T-cell (primary cell): Measurements from ENCODE around the gene BAZ2B. TPM values are rescaled to one million over a fixed set of nuclear protein-coding genes. Genes with fewer than 3 reads are reported as not detected.

ENCODE experiments used
- ATAC-seq, 4 experiments: fragments of 200-7000 bp in 3 of 4; fragments of 150-1000 bp in 1 of 4; cut with Tn5 transposase; replicated peaks in 1 of 4; 1 replicate in 3 of 4; 2 replicates in 1 of 4; pipeline ENCODE4 v1.10.0; 2021; ENCODE audit warnings: moderate library complexity in 3 of 4, mild to moderate bottlenecking in 2 of 4, moderate number of reproducible peaks in 1 of 4
- CTCF ChIA-PET, 2 donors: fragments of 300-600 bp; sonication (Branson Sonifier 250); formaldehyde crosslinking; loops; one replicate each; lab custom pipeline; 2022; ENCODE audit warnings: antibody characterized with exemption in 2 of 2; lab: Charles Lee
- POLR2A ChIA-PET, 2 donors: fragments of 300-600 bp; sonication (Branson Sonifier 250); formaldehyde crosslinking; loops; one replicate each; lab custom pipeline; 2022; ENCODE audit warnings: antibody characterized with exemption in 2 of 2; lab: Charles Lee
- DNase-seq, 35 experiments: peaks; one replicate each; pipeline versions ENCODE4 v3.0.0 to v3.0.0-alpha.2; 2013 to 2023
- H3K27ac ChIP-seq: one replicate; pipeline ENCODE4 v1.5.1; 2013; ENCODE audit warnings: low read length
- H3K27me3 ChIP-seq, 2 experiments: replicated peaks in 1 of 2; 1 replicate in 1 of 2; 2 replicates in 1 of 2; pipeline versions ENCODE4 v1.6.1 to v1.7.0; 2013; ENCODE audit warnings: low read length in 1 of 2, mixed read lengths in 1 of 2; ENCODE audit not compliant: control insufficient read depth in 2 of 2, insufficient read depth in 2 of 2; ENCODE audit errors: extremely low read depth in 1 of 2
- H3K36me3 ChIP-seq, 2 donors: 1 replicate in 1 of 2; 2 replicates in 1 of 2; pipeline versions ENCODE4 v1.6.1 to v1.7.0; 2013; ENCODE audit warnings: low read length in 1 of 2; ENCODE audit not compliant: control insufficient read depth in 2 of 2, insufficient read depth in 1 of 2; ENCODE audit errors: extremely low read depth in 1 of 2
- H3K4me1 ChIP-seq, 2 experiments: 1 replicate in 1 of 2; 2 replicates in 1 of 2; pipeline versions ENCODE4 v1.6.1 to v1.7.0; 2013; ENCODE audit warnings: low read length in 2 of 2, mixed read lengths in 1 of 2; ENCODE audit not compliant: insufficient read depth in 2 of 2, control insufficient read depth in 1 of 2; ENCODE audit errors: extremely low read depth in 1 of 2
- H3K4me3 ChIP-seq, 2 donors: 1 replicate in 1 of 2; 2 replicates in 1 of 2; pipeline versions ENCODE4 v1.5.1 to v1.7.0; 2013; ENCODE audit warnings: mild to moderate bottlenecking in 2 of 2, low read length in 1 of 2, moderate library complexity in 1 of 2; ENCODE audit not compliant: control insufficient read depth in 1 of 2; ENCODE audit errors: extremely low read depth in 1 of 2
- H3K9me3 ChIP-seq: 2 replicates; pipeline ENCODE4 v1.7.0; 2013
- H3K27ac Mint-ChIP-seq, 2 donors: one replicate each; pipeline ENCODE4 v1.8.0; 2020 to 2021; ENCODE audit warnings: mild to moderate bottlenecking in 2 of 2, mixed read lengths in 2 of 2
- H3K27me3 Mint-ChIP-seq, 2 donors: one replicate each; pipeline ENCODE4 v1.8.0; 2021 to 2022; ENCODE audit warnings: mixed read lengths in 2 of 2
- H3K36me3 Mint-ChIP-seq: one replicate; pipeline ENCODE4 v1.8.0; 2021; ENCODE audit warnings: mixed read lengths
- H3K4me1 Mint-ChIP-seq, 3 donors: one replicate each; pipeline ENCODE4 v1.8.0; 2020 to 2022; ENCODE audit warnings: mixed read lengths in 3 of 3, mild to moderate bottlenecking in 1 of 3
- H3K4me3 Mint-ChIP-seq, 3 donors: one replicate each; pipeline ENCODE4 v1.8.0; 2020 to 2022; ENCODE audit warnings: mild to moderate bottlenecking in 3 of 3, mixed read lengths in 3 of 3, moderate library complexity in 3 of 3
- H3K9me3 Mint-ChIP-seq, 3 donors: one replicate each; pipeline ENCODE4 v1.8.0; 2020 to 2022; ENCODE audit warnings: mixed read lengths in 3 of 3
- WGBS: methylation state at CpG from one replicate; pipeline ENCODE4 v1.1.5; 2013; ENCODE audit warnings: missing lambda C conversion rate; ENCODE audit not compliant: insufficient coverage; 5-methylcytosine and 5-hydroxymethylcytosine counted together
- total RNA-seq, 35 experiments: library from RNA in 6 of 35; stranded (reverse) in 6 of 35; fragments of 120-200 nt in 1 of 35; gene quantifications; one replicate each; pipeline versions ENCODE4 v1.2.1 to v1.2.4 and lab custom pipeline; 2013 to 2026

BAZ2B gene
- total RNA-seq, 5 donors from 2014 or later (not counting 1 experiment from before 2014, with no cell fraction given), result 21.2 to 38.5 (median 27.2) TPM

DNA sequence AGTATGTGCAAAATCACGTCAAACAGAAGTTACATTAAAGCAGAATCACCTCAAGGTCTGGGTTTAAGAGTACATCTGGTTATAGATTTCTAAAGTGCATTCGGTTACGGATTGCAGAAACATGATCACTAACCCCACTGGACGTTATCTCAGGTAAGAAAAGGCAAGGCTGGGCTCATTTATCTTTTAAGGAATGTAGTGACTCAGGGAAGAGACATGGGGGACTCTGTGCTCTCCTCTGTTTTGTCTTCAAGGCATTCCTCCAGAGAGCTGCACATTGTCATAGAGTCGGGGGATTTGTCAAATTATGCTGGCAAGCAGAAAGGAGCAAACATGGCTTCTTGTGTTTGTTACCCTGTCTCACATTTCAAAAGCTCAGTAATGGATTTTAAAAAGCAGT is 344.2 kb downstream of the BAZ2B start:
- 100% methylated on average over 1 of the region's 5 CpGs for WGBS
- H3K4me1 Mint-ChIP-seq, result peaks cover 3 to 9% (median 9%) of the 10 kb centered on the region in 3 donors
- no peak overlapping the region for H3K27ac Mint-ChIP-seq
- ChIA-PET POLR2A (no interaction called here), CTCF (no interaction called here)
- Histone ChIP-seq H3K27me3 (no peaks in the 10 kb centered on the region), H3K36me3 (peaks cover 0 to 14% of the 10 kb centered on the region in 2 donors), H3K27ac (no peak overlapping the region), H3K4me3 (no peak overlapping the region), H3K4me1 (no peaks in the 10 kb centered on the region), H3K9me3 (no peaks in the 10 kb centered on the region)
- no peak overlapping the region for H3K4me3 Mint-ChIP-seq
- H3K36me3 Mint-ChIP-seq, result peaks cover 65% of the 10 kb centered on the region
- H3K9me3 Mint-ChIP-seq, result no peaks in the 10 kb centered on the region
- DNase-seq (no peak), ATAC-seq (no peak)
- no peaks in the 10 kb centered on the region for H3K27me3 Mint-ChIP-seq

DNA sequence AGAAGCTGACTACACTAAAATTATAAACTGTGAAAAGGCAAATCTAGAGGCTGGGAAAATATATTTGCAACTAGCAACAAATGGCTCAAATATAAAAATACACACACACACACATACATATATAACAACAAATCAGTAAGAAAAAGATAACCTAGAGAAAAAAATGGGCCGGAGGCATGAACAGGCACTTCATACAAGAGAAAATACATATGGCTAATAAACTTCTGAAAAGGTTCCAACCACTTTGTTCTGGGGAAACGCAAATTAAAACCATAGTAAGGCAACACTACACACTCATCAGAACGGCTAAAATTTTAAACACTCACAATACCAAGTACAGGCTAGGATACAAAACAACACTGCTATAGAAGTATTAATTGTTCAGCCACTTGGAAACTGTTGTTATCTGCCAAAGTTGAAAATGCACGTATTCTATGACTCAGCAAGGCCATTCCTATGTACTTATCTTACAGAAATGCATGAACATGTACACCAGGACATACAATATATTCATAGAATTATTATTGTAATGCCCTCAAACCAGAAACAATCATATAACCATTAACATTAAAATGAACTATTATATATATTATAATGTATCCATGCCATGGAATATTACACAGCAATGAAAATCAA is 345.5 kb downstream of the BAZ2B start:
- H3K4me1 ChIP-seq, result no peaks in the 10 kb centered on the region
- ChIA-PET CTCF (interaction anchor here in 1 of 2 donors (0.7 kb wide), 1 partner anchor 776 kb away, joined by 3 read pairs; no protein-coding TSS in a partner anchor), POLR2A (no interaction called here)
- ATAC-seq (no peak), DNase-seq (no peak)
- H3K27me3 ChIP-seq, result no peaks in the 10 kb centered on the region
- H3K9me3 ChIP-seq, result no peaks in the 10 kb centered on the region
- H3K27ac ChIP-seq, result no peak overlapping the region
- peaks cover 0 to 9% (median 9%) of the 10 kb centered on the region in 3 donors for H3K4me1 Mint-ChIP-seq
- H3K36me3 Mint-ChIP-seq, result peaks cover 69% of the 10 kb centered on the region
- H3K27me3 Mint-ChIP-seq, result no peaks in the 10 kb centered on the region
- H3K27ac Mint-ChIP-seq, result no peak overlapping the region
- no peaks in the 10 kb centered on the region for H3K9me3 Mint-ChIP-seq
- H3K36me3 ChIP-seq, result peaks cover 0 to 14% of the 10 kb centered on the region in 2 donors
- WGBS, result no CpG with 5 or more reads among the region's 4 CpGs
- H3K4me3 Mint-ChIP-seq, result no peak overlapping the region
- H3K4me3 ChIP-seq, result no peak overlapping the region

Other genes with a start within 250 kb of the BAZ2B start
- 100 to 1,000 TPM in 1 of 5 donors, 10 to 100 TPM in 4; 80.1 to 100 (median 90.5) TPM for gene MARCHF7, start 96.0 kb upstream of the BAZ2B start, total RNA-seq
- gene CD302, start 181.7 kb upstream of the BAZ2B start, total RNA-seq, result 1 to 10 TPM; 1.0 to 1.6 (median 1.2) TPM